ENCODE measurements around the gene HACD2.

The HACD2 gene

DNA sequence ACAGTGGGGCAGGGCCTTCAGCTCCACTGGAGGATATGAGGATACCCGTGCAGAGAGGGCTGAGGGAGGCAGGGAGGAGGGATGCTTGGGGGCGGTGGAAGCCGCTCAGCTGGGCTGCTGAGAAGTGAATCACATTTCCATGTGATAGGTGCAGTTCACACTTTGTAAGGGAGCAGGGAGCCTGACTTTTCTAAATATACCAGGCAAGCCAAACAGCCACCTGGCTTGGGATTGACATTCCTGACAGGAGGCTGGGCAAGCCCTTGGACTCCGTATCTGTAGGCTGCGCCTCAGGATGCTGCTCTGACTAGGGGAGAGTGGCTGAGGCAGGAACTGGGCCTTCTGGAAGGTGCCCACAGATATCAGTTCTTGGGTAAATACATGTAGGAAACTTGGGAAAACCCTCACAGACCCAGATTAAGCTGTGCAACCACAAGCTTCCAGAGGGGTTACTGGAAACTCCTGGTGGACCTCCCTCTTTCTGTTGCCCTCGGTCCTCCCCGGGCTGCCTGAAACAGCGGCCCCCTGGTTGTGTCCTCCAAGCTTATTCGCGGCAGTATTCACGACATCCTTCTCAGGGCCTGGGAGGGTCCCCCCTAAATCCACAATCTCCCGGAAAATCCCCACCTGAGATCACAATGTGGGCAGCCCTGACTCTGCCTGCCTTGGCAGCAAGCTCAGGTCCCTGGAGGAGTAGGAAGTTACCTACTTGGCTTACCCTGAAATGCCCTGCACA, 103.0 kb downstream of the HACD2 start:
- DNase-seq (ENCODE audit: low spot score), result no peak

DNA sequence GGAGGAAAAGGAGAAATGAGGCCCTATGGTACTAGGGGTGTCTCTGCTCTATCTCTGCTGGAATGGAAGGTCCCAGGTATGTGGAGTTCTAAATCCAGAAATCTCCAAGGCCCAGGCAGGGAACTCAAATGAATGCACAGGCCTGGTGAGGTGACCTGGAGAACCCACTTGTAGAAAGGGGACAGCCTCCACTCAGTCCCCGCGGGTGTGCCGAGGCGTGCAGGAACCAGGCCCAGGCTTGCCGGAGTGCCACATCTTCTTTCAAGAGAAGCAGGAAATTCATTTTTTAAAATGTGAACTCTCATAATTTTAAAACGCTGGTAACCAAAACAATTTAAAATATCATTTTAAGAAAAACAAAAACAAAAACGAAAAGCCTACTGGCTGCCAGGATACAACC, 103.8 kb downstream of the HACD2 start:
- DNase-seq (ENCODE audit: low spot score), result no peak

DNA sequence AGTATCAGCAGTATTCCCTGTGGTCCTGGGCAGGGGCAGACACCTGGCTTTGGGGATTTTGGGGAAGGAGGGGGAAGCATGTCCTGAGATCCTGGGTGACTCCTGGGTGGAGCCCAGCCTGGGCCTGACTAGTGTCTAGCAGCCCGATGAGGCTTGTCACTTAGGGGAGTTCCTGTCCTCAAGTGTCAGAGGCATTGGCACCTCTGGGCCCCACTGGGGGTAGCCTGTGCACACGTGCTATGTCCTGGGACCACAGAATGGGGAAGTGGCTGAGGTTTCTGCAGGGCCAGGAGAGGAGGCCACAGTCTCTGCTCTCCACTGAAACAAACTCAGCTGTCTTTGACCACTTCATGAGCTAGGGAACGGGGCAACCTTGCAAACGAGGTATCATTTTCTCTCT, 104.4 kb downstream of the HACD2 start:
- DNase-seq (ENCODE audit: low spot score), result no peak

DNA sequence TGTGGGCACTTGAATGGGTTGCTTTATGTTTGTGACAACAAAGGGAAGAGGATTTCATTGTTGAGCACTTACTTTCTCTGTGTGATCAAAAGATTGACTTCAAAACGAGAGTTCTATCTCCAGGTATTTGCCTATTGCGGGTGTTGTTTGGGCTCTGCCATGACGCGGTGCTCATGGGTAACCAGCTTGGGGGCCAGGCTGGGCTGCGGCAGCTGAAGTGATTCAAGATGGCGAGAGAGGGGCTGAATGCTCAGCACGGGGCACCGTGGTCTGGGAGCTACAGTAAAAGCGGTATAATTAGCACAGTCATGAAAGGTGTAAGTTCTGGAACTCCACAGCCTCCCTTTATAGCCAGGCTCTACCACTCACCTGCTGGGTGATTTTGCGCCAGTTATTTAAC, 105.0 kb downstream of the HACD2 start:
- no peak for DNase-seq (ENCODE audit: low spot score)

DNA sequence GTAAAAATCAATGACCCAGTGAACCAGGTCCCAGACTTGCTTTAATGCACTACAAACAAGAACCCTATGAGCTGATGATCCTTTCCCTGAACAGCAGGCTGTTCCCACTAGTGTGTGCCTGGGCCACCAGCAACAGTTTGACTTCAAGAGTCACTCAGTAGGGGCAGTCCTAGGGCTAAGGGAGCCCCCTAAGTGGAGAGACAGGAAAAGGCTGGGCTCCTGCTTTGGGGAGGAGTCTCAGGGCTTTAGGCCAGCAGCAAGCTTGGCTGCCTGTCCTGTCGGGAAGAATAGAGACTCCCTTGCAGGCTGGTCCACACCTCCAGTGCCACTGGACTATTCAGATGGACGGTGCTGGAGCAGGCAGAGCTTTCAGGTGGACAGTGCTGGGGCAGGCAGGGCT, 106.5 kb downstream of the HACD2 start:
- no peak for DNase-seq (ENCODE audit: low spot score)

DNA sequence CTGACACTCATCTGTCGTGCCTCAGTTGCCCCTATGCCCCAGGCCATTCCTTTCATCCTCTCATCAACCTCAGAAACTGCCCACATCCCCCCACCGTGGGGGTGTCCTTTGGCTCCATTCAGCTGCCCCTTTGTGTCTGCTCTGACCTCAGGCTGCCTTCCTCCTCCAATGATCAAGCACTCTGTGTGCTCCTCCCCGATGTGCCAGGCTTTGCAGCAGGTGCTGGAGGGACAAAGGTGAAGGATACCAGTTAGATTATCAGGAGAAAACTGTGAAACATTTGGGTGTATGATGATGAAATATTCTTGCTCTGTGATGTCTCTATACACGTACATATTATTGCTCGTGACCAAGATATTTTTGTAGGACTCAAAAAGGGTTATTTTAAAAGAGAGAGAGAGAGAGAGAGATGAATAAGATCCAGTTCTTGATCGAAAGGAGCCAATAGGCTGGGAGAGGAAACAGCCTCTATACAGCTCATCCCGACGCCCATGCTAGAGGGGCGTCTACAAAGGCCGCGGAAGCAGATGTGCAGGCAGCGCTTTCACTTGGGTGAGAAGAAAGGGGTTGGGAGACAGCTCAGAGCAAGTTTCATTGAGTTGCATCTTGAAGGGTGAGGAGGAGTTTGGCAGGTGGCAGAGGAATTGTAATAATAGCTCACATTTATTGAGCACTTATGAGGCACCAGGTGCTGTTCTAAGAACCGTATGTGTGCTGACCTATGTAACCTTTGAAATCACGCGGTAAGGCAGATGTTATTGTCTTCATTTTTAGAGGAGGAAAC, 107.7 kb downstream of the HACD2 start:
- no peak for DNase-seq (ENCODE audit: low spot score)

DNA sequence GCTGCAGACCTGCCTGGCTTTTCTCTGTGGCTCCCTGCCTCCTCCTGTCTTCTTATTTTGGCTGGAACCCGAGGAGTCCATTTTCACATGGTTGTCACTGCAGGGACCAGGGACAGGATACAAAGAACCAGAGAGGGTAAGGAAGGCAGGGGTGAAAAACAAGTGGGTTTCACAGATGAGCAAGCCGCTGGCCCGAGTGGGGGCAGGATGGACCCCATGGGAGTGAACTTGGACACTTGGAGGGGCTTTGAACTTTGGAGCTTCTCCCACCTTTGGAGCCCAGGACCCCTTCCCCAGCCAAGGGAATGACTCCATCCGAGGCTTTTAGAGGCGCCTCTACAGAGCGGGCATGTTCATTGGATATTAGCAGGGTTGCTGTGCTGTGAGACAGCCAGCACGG, 109.1 kb downstream of the HACD2 start:
- DNase-seq (ENCODE audit: low spot score), result no peak

DNA sequence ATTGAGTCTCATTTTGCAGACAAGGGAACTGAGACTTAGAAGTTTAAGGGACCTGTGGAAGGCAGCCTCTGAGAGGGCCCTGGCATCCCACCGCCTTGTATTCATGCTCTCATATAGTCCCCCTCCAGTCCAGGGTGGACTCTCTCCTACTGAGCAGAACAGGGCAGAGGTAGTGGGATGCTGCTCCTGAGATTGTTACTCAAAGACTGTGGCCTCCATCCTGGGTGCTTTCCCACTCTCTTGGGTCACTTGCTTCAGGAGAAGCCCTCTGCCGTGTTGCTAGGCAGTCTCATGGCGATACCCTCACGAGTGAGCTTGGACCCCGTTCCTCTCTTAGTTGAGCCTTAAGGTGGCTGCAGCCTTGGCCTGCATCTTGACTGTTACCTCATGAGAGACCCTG, 113.7 kb downstream of the HACD2 start:
- no peak for DNase-seq (ENCODE audit: low spot score)

DNA sequence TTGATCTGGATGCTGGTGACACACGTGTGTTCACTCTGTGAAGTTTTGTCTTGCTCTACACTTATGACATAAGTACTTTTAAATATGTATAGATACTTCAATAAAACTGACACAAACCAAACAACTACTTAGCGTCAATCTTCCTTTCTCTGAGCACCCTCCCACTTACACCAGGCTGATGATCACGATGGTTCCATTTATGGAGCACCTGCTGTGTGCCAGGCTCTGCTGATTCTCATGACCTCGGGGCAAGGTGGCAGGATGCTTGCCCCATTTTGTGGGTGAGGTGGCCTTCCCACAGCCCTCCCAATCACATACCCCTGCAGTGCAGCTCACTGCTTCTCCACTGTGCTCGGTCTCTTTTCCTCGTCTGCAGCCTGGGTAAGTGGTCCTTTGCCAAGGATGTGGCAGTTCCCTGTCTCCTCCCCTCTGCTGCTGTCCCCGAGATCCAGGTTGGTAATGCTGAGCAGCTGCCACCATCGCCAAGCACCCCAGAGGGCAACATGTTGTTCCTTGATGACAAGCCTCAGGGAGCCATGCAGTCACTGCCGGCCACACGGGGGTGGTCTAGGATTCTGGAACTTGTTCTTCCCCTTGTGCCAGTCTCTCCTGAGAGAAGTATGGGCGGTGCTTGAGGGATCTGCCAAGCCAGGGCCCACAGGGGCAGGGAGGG, 115.4 kb downstream of the HACD2 start:
- DNase-seq (ENCODE audit: low spot score), result no peak

DNA sequence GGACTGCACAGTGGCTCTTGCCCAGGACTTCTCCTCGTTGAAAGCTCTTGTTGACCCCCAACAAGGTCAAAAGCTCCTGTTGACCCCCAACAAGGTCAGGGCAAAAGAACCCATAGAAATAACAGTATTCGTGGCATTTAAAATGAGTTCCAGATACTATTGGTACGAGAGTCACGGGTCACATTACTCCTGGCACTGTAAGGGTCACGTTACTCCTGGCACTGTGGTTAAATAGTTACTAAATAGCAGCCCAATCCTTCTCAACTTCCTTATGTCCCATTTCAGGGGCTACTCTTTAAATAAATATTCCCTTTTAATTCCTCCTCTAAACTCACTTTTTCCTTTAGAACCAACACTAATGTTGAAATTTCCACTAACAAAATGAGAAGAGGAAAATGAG, 117.8 kb downstream of the HACD2 start:
- DNase-seq (ENCODE audit: low spot score), result peak; percentile 51

DNA sequence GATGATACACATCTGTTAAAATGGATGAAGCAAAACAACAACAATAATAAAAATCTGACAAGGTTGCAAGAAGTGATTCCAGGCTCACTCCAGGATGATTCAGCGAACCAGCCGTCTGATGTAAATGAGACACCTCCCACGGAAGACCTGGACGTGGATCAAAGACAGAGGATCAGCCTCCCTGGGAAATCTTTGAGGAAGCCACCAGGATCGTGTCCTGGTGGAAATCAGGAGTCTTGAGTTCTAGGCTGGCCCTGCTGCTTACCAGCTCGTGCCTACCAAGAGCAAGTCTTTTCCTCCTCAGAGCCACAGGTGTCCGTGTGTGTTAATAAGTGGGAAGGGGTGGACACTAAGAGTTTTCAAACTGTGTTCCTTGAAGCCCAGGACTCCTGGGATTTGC, 120.6 kb downstream of the HACD2 start:
- no peak for DNase-seq (ENCODE audit: low spot score)

DNA sequence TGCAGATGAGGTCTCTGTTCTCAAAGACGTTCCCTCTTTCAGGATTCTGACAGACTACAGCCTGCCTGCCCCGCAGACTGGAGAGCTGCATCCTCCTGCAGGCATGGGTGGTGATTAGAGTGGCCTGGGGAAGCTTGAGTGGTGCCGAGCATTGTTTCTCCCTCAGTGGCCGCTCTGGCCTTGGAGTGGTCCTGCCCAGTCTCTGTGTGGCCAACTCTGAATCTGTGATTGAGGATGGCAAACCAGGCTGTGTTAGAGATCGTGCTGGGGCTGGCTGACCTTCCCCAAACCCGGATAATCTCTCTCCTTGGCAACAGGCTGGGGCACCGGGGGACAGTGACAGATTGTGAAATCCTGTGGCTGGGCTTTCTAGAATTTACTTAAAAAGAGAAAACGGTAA, 125.0 kb downstream of the HACD2 start:
- no peak for DNase-seq (ENCODE audit: low spot score)

DNA sequence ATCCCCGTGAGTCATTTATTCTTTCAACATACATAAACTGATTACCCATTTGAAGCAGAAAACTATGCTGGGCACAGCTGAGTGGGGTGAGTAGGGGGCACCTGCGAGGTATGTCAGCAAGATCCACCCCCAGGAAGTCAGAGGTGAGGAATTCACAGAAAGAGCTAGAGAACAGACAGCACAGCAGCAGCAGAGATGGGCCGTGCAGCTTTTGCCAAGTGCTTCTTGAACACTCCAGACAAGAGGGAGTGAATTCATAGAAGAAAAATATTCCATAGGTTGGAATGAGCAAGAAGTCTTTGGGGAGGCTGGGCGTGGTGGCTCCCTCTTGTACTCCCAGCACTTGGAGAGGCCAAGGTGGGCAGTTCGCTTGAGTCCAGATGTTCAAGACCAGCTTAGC, 126.6 kb downstream of the HACD2 start:
- no peak for DNase-seq (ENCODE audit: low spot score)

DNA sequence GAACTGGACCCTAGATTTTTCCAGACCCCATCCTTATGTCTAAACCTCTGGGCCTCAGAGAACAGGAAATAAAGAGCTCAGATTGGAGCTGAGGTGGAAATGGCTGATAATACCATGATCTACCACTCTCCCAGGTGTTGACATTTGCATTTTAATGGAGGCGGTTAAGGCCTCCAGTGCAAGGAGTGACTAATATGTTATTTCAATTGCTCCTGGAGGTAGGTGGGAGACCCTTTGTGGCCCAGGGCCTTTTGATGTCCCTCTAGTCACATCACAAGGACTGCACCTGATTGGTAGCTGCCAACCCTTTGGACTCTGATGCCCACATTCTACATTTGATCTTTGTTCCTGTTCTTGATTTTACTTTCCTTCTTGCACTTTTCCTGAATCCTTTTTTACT, 127.0 kb downstream of the HACD2 start:
- no peak for DNase-seq (ENCODE audit: low spot score)

DNA sequence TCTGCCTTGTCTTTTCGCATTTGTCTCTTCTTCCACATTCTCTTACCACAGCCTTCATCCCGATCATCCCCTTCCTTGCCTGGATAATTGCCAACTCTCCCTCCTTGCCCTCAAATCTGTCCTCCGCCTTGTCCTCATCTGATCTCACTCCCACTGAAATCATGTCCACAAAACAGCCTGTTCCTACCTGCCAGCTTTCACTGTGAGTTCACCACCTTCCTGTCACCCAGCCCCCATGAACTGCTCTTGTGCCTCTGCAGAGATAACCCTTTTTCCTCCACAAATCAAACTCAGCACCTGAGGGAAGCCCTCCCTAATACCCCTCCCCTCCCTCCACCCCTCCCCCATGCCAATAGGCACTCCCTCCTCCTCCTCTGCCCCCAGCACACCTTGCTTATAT, 131.2 kb downstream of the HACD2 start:
- DNase-seq (ENCODE audit: low spot score), result no peak

DNA sequence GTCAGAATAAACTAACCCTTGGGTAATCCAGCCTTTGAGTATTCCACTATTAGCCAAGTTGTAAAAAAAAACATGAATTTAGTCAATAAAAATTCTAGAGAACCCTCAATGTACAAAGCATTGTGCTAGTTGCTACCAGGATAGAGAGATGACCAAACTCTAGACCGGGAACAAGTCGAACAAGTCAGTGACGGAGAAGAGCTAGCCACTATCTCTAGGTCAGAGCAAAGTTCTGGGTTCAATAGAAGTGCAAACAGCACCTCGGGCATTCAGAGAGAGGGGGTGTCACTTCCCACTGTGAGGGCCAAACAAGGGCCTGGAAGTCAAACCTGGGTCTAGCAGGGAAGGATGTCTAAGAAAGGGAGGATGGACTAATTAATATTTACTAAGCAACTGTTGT, 133.7 kb downstream of the HACD2 start:
- DNase-seq (ENCODE audit: low spot score), result no peak

DNA sequence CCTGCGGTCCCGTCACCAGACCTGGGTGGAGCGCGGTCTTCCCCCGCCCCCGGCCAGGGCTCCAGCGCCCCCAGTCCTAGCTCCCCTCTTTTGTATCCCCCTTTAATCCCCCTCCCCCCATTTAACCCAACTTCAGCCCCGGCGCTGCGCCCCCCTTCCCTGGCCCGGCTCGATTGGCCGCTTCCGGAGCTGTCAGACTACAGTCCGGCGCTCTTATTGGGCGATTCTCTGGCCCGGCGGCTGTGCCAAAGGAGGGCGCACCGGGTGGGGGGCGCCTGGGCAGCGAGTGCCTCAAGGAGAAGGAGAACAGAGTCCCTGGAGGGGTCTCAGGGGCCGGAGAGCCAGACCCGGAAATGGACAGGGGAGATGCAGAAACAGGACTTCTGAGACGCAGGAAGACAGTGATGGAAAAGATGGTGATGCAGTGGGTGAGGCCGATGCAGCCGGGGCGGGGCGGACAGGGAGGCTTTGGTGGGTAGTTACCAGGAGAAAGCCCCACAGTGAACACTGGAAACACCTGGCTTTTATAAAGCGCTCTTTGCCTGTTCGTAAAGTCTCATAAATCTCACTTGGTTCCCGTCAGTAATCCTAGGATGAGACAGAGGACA, 134.8 kb downstream of the HACD2 start:
- DNase-seq (ENCODE audit: low spot score), result no peak

DNA sequence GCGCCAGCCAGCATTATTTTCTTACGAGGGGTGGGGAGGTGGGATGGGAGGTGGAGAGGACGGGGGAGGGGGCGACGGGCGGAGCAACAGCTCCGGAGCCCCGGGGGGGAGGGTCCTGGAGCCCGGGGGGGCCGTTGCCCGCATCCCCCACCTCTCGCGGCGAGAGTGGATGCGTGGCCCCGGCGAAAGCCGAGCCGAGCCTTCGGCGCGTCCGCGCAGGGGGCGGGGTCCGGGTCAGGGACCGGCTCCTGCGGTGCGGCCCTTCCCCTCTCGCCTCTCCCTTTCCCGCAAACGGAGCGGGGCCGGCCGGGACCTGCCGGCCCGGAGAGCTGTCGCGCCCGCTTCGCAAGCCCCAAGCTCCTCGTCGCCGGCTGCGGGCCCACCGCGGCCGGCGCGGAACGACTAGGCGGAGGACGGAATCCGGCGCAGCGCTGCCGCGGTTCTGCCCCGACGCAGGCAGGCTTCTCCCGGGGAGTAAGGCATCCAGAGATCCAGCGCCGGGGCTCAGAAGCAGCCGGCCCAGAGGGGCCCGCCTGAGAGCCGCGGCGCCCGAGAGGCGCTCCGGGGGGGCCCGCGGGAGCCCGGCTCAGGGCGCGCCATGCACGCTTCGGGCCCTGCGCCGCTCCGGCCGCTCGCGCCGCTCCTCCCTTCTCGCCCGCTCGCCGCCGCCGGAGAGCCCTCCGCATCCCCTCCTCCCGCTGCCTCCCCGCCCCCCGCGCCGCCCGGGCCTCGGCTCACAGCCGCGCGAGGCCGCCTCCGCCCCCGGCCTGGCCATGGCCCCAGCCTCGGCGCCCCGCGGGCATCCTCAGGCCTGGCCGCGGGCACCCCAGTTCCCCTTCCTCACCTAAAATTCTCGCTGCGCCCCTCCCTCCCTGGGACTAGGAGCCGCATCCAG, 135.5 kb downstream of the HACD2 start:
- peak; percentile 14 for DNase-seq (ENCODE audit: low spot score)

DNA sequence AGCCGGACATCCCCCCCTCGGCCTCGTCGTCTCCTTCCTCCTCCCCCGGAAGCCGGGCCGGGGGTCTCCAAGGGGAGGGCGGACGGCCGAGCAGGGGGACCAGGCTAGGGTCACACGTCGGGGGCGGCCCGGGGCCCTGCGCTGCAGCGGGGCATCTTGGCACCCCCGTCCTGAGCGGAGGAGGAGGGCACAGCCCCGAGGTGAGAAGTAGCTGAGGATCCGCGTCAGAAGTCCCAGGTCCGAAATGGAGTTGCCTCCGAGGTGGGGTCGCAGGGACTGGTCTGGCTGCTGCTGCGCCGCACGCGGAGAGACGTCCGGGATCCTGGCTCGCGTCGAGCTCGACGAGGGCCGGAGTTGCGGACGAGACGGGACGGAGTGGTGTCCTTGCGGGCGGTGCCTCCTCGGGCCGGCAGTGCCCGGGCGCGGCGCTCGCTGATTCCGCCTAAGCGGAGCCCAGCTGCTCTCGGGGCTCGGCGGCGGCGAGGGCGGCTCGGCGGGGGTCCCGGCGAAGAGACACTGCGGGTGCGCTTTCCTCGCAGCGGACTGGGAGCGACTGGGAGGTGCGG, 136.2 kb downstream of the HACD2 start, which contains the start of gene ADCY5:
Gene ADCY5 (minus strand): TSS at position 555 of the 566 bp plus-strand sequence. CDS start 545 bp downstream, at position 10.
- no peak for DNase-seq (ENCODE audit: low spot score)

DNA sequence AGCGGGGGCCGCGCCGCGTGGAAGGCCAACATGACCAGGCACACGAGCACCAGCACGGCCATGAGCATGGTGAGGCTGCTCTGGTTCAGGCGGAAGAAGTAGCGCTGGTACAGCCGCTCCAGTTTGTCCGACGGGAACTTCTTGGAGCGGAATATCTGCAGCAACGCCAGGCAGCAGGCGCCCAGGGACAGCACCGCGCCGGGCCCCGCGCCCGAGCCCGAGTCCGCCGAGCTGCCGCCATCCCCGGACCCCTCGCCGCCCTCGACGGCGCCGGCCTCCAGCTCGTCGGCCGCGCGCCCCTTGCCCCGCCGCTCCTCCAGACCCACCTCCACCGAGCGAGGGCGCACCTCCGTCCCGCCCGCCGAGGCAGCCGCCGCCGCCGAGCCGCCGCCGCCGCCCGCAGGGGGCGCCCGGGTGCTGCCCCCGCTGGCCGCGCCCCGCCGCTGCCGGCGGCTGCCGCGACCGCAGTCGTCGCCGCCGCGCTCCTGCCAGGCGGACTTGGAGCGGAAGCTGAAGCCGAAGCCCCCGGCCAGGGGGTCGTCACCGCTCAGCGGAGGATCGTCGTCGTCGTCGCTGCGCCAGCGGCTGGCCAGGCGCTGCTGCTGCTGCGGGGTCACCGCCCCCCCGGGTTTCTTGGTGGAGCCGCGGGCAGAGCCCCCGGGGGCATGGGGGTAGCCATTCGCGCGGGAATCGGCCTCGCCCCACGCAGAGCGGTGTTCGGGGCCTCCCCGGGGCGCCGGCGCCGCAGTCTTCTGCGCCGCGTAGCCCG, 136.9 kb downstream of the HACD2 start:
- DNase-seq (ENCODE audit: low spot score), result peak; percentile 43

DNA sequence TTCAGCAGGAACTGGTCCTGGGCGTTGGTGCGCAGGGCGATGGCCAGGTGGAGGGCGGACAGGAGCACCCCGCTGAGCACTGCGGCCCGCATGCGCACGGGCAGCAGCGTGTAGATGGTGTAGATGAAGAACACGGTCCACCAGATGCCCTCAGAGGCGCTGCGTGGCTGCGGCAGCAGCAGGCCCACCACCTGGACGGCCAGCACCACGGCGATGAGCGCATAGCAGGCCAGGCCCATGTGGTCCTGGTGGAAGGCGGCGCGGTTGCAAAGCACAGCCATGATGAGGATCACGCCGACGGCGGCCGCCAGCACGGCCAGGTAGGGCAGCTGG, 137.5 kb downstream of the HACD2 start:
- DNase-seq (ENCODE audit: low spot score), result no peak

All from kidney tubule cell (primary cell).